Islet of Langerhans (tissue), 1 donor: ENCODE measurements around the gene CYP26A1.

Experiments
- FAIRE-seq: peaks from one replicate; lab custom pipeline; 2011; peaks lifted over from hg19 to GRCh38; lab: Jason Lieb, UNC

CYP26A1 gene

DNA sequence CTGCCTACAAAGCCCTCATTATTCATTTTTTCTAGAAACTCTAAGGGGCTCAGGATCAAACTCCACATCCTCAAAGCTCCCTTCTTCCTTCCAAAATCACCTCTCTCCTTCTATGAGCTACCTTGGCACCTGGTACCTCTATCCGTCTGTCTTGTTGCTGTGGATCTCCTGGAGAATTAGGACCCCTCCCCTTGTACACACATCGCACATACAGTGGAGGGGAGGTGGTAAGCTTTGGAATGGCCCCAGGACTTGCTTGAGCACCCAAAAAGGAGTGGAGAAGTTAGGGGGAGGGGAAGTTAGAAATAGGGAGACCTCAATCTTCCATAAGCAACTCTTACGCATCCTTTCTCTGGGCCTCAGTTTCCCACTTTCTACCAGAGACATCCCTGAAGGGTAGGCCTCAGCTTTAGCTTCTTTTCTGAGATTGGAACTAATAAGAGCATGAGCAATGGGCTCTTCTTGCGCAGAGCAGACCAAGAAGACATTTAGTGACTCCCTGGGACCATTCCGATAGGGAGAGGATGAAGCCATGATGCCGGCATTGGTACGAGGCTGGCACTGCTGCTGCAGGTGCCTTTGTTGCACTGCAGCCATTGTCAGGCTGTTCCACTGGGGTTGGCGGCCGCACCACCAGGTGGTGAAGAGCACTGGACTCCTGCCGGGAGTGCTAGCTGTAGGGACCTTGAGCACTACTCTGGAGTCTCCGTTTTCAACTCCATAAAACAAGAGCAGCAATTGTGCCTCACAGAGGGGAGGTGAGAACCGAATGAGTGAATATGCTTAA, 8.6 kb upstream of the CYP26A1 start:
- FAIRE-seq = no peak

DNA sequence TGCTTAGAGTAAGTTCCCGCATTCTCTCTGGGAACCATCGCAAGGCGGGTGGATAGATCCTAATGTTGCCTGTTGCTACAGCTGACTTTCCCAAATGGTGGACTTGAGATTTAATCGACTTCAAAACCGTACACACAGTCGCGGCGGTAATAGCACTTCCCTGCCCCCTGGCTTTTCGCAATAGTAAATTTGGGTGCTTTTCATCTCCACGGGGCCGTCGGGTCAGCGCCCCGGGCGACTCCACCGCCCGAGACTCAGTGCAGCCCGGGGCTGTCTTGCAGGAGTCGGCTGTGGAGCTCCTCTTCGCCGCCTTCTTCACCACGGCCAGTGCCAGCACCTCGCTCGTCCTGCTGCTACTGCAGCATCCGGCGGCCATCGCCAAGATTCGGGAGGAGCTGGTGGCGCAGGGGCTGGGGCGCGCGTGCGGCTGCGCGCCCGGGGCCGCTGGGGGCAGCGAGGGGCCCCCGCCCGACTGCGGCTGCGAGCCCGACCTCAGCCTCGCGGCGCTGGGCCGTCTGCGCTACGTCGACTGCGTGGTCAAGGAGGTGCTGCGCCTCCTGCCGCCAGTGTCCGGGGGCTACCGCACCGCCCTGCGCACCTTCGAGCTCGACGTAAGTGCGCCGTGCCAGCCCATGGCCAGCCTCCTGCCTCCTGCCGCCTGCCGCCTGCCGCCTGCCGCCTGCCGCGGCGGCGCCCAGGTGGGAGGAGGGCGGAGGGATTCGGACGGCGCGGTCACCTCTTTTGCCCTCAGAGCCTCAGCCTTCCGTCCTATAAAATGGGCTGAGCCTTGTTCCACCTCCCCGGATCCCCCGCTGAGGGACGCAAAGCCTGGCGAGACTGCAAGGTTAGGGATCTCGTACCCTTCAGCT, 7.8 kb upstream of the CYP26A1 start:
- no peak for FAIRE-seq

DNA sequence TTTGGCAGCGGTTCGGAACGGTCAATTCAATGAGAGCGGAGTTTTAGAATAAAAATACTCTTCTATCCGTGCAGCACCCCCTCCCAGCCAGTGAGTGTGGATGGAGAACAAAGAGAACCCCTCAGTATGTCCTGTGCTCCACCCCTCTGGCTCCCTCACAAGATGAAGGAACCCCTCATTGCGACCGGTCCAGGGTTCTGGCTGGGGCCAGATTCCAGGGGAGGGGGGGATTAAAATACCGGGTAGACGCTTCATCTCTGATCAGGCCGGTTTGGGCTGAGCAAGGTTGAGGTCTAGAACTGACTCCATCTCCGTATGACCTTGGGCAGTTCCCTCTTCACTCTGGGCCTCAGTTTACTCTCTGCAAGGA, 7.2 kb upstream of the CYP26A1 start:
- FAIRE-seq = no peak

DNA sequence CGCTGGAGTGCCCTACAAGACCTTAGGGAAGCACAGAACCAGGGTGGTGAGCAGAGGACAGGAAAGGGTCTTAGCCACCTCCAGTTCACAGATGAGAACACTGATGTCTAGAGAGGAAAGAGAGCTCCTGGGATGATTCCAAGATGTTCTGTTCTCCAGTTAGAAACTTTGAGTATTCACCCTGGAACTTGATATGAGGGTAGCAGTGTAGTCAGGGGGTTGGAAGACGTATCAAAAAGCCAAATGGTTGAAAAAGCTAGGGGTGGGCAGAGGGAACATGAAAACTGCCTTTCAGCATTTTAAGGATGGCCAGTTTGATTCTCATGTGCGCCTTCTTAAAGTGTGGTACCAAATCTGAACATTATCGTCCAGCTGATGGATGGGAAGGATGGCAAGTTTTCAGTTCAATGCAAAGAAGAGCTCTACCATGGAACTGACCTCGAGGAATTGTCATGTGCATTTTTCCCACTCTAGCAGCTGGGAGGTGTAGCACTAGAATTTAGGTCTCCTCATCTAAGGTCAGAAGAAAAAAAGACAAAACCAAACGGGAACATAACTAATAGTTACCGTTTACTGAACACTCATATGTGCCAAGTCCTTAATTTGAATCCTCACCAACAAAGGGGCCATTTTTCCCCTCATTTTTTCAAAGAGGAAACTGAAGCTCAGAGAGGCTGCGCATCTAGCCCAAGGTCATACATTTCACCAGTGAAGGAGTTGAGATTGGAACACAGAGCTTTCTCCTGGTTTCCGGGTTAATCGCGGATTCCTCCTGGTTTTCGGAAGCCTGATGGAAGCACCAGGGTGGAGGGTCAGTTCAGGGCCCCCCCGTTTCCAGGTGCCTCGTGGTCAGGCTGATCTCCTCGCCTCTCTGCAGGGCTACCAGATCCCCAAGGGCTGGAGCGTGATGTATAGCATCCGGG, 6.0 kb upstream of the CYP26A1 start:
- no peak for FAIRE-seq

DNA sequence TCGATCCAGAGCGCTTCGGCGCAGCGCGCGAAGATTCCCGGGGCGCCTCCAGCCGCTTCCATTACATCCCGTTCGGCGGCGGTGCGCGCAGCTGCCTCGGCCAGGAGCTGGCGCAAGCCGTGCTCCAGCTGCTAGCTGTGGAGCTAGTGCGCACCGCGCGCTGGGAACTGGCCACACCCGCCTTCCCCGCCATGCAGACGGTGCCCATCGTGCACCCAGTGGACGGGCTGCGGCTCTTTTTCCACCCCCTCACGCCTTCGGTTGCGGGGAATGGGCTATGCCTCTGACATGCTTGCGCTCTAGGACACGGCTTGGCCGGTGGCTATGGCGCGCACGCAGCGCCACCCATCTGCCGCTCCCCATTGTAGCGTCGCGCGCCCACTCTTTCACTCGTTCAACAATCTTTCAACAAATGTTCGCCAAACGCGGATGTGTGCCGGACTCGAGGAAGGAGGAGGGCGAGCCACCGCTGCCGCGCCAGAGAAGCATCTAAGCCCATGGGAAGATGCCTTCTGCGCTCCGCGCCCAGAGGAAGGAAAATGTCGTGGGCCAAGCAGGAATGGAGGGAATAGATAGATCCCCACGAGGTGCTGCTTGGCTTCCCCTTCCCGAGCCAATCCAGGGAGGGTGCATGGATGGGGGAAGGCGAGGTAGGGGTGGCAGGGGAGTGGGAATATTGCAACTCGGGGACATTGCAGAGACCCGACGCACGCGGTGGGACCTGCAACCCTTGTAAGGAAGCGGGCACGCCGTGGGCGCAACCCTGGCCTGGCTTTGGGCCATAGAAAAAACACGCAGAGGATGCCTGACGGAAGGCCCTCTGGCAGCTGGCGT, 5.1 kb upstream of the CYP26A1 start:
- FAIRE-seq = no peak

DNA sequence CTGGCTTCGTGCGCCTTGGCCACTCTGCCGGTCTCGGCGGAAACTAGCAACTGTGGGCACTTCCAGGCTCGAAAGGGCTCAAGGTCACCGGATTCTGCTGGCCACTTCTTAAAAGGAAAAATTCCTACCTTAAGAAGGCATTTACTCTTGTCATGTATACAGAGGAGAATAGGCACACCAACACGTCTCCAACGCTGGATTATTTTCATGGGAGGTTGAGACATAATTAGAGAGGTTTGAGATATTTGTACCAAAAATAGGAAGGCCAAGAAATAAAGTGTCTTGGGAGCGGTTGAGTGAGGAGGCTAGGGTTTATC, 4.5 kb upstream of the CYP26A1 start:
- no peak for FAIRE-seq

DNA sequence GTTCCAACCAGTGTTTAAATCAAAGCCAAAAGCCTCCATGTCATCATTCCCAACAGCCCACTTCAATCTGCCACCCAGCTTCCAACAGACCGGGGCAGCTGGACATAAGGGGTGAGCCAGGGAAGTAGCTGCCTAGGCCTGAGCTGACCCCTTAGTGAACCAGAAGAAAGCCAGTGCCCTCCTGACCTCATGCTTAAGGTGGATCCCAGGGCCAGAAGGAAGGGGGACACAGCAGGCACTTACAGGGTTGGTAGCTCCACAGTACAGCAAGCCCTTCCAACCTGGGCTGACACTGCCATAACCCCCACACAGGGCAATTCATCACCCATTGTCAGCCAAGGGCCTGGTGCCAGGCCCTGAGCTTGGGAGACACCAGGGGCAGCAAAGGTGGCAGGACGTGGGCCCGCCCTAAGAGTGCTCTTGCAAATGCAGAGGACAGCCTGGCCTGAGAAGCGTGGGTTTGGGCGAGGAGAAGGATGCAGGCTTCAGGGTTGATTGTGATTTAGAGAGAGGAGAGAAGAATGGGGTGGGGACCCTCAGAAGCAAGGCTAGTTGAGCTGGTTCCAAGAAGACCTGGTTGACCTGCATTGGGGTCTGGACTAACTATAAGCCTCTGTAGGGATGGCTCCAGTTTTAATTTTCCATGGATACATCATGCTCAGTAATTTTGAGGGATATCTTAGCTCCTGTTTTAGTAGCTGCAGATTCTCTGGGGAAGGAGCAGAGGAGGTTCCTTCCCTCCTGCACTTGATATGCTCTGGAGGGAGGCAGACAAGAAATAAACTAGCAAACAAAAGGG, 3.1 kb upstream of the CYP26A1 start:
- no peak for FAIRE-seq

DNA sequence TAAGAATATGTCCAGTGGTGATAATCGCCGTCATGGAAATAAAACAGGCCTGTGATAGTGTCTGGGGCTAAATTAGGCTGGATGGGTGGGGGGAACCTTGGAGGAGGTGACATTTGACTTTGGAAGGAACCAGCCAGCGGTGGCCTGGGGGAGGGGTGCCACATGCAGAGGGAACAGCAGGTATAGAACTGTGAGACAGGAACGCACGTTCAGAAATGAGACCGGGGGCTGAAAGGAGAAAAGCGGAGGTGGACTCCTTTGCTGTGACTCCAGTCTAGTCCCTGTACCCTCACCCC, 2.6 kb upstream of the CYP26A1 start:
- FAIRE-seq = no peak

DNA sequence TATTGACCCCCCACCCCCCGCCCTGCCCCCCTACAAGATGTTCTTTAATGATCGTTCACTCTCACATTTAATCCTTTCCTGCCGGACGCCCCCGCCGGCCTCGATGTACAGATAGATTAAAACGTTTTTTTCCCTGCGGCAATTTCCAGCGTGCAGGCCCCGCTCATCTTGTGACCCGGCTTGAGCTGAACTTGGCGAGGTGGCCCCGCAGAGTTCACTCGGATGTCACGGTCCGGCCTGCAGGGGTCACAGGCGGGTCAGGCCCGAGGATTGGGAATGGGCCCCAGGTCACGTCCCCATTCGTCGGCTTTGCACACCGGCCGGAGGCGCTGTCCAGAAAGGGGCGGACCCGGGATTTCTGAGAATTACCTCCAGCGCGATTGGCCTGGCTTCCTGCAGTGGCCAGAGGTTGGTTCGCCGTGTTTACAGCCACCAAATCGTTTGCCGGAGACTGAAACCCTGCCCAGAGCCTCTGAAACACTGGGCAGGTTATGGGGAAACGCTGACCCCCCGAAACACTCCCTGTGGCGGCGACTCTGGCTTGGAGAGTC, 1.9 kb upstream of the CYP26A1 start:
- no peak for FAIRE-seq

DNA sequence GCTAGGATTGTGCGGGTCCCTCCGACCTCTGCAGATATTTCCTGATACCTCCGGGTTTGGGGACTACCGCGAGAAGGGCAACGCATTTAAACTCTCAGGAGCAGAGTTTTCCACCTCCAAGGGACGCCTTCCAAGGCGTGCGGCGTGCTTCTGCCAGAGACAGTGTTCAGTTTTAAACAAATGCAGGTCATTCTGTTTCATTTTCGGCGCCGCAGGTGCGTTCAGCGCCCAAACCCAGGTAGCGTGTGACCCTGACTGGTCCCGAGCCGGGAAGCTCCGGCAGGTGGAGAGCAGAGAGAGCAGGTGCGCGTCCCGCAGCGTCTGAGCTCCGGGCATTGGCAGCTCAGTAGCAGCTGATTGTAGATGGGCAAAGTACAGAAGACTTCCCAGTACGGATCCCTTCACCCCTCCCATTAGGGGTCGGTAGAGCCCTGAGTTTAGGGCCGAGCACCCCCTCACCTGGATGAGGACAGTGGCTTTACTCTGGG, 1.4 kb upstream of the CYP26A1 start:
- no peak for FAIRE-seq

DNA sequence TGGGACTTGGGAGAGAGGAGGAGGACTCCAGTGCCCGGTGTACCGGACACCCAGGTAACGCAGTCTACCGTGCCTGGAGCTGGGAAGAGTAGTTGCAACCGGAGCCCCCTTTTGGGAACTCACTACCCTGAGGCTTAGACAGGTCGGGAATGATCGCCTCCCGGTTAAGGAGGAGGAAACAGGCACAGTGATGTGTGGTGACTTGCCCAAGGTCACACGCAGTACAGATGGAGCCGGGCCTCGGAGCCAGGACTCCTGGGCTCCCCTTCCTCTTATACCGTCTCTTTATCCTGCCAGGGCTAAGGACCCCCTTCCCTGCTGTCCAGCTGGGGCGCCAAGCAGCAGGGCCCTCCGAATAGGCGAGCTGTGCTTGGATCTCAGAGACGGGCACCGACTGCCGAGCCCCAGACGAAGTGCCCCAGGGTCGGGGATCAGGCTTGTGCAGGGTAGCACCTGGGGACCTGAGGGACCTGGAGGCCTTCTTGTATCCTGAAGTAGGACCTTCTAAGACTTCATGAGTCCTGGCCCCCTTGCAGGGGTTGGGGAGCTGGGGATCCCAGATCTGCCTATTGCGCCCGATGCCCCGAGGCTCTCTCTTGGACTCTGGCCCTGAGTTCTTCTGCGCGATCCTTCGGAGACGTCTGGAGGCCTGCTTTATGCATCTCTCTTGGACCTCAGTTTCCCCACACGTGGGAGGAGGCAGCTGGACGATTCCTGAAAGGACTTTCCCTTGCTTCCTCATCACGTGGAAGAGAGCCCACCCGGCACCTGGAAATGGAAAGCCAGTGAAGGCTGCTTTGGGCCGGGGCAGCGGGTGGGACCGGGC, 767 bp upstream of the CYP26A1 start:
- FAIRE-seq = no peak

DNA sequence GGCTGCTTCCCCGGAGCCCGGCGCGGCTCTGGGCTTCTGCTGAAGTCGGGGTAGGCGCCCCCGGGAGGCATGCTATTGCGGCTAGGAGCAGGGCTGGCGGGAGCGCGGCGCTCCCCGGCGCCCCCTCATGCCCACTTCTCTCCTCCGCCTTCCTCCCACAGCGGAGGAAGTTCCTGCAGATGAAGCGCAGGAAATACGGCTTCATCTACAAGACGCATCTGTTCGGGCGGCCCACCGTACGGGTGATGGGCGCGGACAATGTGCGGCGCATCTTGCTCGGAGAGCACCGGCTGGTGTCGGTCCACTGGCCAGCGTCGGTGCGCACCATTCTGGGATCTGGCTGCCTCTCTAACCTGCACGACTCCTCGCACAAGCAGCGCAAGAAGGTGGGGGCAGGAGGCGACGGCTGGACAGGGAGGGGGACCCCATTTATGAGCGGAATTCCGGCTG, 479 bp downstream of the CYP26A1 start:
- FAIRE-seq = no peak

DNA sequence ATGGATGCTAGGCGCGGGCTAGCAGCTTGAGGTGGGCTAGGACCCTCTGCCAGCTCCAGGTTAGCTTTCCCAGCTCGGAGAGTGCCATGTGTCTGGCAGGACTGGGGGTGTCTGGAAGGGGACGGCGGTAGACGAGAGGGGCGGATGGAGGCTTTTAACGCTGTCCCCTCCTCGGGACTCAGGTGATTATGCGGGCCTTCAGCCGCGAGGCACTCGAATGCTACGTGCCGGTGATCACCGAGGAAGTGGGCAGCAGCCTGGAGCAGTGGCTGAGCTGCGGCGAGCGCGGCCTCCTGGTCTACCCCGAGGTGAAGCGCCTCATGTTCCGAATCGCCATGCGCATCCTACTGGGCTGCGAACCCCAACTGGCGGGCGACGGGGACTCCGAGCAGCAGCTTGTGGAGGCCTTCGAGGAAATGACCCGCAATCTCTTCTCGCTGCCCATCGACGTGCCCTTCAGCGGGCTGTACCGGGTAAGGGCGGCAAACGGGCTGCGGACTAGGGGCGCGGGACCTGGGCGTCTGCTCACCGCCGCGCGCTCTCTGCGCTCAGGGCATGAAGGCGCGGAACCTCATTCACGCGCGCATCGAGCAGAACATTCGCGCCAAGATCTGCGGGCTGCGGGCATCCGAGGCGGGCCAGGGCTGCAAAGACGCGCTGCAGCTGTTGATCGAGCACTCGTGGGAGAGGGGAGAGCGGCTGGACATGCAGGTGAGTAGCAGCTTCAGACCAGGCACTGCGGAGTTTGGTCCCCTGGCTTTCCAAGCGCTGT, 1.1 kb downstream of the CYP26A1 start:
- FAIRE-seq = no peak

DNA sequence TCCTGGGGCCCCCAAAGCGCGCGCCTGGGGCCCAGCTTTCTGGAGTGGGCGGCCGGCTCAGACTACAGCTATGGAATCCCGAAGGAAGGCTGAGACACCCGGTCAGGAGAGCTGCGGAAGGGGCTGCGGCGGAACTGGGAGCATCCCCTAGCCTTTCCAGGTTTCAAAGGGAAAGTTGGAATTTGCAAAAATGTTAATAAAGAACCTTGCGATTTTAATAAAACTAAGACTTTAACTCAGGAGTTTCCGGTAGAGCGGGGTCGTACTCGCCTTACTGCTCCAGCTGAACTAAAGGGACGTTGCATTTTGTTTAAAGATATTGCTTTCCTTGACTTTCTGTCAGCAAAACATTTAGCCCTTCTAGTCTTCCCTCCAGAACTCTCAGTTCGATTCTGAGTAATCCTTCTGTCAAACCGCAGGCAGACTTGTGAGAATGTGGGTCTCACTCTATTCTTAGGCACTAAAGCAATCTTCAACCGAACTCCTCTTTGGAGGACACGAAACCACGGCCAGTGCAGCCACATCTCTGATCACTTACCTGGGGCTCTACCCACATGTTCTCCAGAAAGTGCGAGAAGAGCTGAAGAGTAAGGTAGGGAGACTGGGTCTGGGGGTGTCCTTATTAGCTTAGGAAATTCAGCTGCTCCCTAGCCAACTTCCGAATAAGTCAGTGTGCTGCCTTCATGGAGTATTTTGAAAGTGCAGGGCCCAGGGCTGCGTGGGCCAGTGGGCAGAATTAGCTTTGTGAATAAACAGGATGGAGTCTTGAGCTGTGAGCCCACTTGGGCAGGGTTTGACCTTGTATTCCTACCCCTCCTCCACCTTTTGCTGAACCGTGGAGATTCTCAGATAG, 1.9 kb downstream of the CYP26A1 start:
- no peak for FAIRE-seq

DNA sequence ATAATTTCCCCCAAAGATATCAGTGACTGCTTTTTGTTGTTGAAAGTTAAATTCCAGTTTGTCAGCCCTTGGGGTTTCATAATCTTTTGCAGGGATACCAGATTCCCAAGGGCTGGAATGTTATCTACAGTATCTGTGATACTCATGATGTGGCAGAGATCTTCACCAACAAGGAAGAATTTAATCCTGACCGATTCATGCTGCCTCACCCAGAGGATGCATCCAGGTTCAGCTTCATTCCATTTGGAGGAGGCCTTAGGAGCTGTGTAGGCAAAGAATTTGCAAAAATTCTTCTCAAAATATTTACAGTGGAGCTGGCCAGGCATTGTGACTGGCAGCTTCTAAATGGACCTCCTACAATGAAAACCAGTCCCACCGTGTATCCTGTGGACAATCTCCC, 3.2 kb downstream of the CYP26A1 start:
- no peak for FAIRE-seq

DNA sequence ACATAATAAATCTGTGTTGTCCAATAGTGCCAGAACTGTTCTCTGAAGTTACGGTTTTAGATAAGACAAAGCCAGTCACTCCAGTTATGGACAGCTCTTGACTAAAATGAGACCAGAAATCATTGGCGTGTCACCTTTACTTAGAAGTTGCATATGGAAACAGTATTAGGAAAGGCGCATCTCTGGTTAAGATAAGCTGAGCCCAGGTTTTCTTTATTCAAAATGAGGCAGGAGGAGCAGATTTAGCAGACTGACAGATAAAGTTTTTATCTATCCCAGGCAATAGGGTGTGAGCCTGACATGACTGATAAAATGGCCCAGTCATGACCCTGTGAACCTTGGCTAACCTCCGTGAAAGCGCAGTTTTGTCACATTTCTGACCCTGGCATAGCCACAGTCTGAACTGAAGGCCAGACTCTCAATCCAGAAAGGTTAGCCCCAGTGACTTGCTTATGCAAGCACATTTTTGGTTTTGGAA, 4.2 kb downstream of the CYP26A1 start:
- no peak for FAIRE-seq

DNA sequence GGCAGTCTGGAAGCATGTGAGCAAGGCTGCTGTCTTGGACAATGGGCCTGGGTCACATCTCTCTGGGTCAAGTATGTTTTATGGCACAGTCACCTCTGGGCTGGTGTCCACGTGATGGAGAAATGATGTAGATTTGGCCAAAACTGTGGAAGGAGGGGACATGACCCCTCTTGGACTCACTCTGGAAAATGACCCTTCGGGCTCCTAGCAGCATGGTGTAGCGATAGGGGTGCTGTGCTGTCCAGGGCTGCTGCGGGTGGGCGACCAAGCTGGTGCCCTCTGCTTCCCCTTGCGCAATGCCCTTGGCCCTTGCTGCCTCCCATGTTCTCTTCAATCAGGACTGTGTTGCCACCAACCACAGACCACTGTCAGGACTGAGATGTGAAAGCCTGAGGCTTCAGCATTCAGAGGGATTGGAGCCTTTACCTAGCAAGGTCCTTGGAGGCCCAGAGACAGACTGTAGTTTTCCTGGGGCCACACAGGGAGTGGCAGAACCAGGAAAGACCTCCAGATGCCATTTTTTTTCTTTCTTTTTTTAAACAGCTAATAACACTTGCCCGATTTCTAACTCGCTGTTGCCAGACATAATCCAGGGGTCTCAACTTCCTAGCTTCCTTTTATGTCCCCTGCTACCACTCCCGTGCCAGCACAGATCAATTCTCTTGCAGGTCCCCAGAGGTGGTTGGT, 6.1 kb downstream of the CYP26A1 start:
- FAIRE-seq = no peak
